Esophagus muscularis mucosa (tissue), 3 donors: ENCODE results near the gene PPY.

Experiments used
- CTCF ChIP-seq, 3 experiments: fragments of 200-600 bp in 2 of 3; fragments of 450-650 bp in 1 of 3; sonication (generic) in 2 of 3; IDR thresholded peaks; one replicate each; pipeline ENCODE4 v1.5.1; 2017 to 2019; ENCODE audit warnings: antibody characterized with exemption in 3 of 3, mild to moderate bottlenecking in 2 of 3, moderate library complexity in 1 of 3
- POLR2A ChIP-seq: fragments of 450-650 bp; IDR thresholded peaks from one replicate; pipeline ENCODE4 v1.6.1; 2017; ENCODE audit warnings: antibody characterized with exemption, moderate library complexity, mild to moderate bottlenecking, low read depth

GRCh38 chr17:43950554-43950953 is 8.3 kb upstream of the PPY start:
- TF ChIP-seq POLR2A (no peak), CTCF (IDR thresholded peaks at IDR 0.05) (no peak)
